Non-pigmented ciliary epithelial cell (primary cell): Measurements from ENCODE around the gene TMEM86B.

Source experiments
- DNase-seq: peaks from one replicate; pipeline ENCODE4 v3.0.0-alpha.2; 2010; ENCODE audit warnings: low read depth

TMEM86B gene

GRCh38 chr19:55257461-55258420 lies 29.2 kb upstream of the TMEM86B start:
- DNase-seq = no peak

DNA sequence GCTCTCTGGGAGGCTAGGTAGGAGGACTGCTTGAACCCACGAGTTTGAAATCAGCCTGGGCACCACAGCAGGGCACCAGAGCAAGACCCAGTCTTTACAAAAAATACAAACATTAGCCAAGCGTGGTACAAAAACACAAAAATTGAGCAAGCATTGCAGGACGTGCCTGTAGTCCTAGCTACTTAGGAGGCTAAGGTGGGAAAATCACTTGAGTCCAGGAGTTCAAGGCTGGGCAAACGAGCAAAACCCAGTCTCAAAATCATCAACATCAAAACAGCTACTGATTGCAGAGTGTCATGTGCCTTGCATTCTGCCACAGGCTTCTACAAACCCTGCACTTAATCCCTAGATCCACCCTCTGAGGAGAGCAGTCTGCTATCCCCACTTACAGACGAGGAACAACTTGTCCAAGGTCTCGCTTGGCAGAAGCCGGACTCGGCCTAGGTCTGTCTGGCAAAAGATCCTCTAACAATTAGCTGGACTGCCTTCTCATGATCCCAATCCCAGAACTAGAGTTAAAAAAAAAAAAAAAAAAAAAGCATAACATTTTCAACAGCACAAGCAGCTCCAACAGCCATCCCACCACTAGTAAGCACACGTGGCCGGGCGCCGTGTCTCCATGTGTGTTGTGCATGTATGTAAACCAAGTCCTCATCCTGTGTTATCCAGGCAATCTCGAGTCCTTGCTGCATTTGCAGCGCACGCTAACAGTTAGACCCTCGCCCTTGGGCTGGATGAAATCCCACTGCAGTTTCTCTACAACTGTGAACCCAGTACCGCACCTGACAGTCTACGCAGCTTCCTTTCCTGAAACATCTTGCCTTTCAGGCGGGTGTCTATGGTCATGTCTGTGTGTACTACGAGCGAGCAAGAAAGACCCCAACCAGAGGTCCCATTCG lies 28.2 kb upstream of the TMEM86B start:
- no peak for DNase-seq

DNA sequence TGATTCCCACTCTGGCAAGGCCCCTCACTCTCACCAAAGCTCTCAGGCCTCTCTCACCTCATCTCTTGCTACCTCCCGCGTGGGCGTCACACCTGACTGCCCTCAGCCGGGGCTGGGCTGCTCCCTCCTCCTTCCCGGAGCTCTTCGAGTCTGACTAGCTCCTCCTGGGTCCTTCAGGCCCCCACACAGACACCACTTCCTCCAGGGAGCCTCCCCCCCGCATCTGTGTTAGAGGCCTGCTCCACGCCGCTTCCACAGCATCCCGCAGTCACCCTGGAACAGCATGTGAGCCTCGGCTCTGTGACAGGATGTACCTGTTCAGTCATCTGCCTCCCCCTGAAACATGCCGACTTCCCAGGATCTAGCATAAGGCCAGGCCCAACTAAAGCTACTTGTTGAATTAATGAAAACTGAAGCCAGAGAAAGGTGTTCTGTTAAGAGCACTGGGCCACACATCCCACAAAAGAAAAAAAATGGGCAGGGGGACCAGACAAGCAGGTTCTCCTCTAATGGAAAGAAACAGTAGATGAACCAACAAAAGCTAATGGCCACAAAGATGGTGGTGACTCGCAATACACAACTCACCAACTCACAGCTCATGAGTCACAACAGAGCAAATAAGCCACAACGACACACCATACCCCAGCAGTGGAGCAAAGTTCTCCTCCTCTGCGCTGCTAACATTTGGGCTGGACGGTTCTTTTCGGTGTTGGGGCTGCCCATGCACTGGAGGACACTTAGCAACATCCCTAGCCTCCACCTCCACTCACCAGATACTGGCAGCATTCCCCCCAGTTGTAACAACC lies 27.3 kb upstream of the TMEM86B start:
- no peak for DNase-seq

DNA sequence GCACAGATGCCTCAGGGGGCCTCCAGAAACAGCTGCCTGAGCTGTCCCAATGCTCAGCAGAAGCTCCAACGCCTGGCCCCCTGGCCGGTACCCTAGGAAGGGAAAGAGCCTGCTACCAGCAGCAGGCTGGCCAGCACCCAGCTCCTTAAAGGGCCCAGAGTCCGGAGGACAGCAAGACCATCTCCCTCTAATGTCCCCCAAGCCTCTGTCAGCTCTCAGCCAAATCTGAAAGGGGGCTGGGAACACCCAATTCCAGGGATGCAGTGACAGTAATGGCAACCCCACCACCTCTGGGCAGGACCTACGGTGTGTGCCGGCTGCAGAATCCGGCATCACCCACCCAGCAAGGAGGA lies 26.0 kb upstream of the TMEM86B start:
- no peak for DNase-seq

- DNase-seq = no peak
Observed at GRCh38 chr19:55253842-55254624, 25.5 kb upstream of the TMEM86B start.

GRCh38 chr19:55252760-55253663 lies 24.4 kb upstream of the TMEM86B start:
- no peak for DNase-seq

DNA sequence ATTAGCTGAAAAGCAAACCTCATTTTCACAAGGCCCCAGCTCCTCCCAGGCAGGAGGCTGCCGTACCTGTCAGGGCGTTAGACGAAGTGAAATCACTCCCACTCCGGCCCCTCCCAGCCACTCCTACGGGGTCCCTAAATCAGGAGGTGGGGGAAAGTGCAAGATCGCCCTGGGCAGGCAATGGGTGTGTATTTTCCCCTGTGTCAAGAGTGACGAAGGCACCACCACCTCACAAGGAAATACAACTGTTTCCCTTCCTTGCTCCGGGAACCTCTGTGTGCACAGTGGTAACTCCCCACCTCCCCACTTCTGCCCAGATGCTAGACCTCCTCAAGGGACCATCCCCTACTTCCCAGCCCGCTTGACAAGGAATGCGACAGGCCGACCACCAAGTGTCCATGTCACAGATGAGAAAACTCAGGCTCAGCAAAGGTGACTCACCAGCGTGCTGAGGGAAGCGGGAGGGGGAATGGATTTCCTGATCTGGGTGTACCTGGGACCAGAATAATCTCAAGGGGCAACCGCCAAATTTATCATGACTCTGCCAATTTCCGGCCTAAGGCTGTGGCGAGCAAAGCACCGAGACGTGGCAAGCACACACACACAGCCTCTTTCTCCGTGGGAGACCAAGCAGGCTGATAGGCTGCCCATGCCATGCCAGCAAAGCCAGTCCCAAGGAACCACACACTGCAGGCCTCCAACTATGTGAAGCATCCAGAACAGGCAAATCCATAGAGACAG lies 22.9 kb upstream of the TMEM86B start:
- DNase-seq = no peak

DNA sequence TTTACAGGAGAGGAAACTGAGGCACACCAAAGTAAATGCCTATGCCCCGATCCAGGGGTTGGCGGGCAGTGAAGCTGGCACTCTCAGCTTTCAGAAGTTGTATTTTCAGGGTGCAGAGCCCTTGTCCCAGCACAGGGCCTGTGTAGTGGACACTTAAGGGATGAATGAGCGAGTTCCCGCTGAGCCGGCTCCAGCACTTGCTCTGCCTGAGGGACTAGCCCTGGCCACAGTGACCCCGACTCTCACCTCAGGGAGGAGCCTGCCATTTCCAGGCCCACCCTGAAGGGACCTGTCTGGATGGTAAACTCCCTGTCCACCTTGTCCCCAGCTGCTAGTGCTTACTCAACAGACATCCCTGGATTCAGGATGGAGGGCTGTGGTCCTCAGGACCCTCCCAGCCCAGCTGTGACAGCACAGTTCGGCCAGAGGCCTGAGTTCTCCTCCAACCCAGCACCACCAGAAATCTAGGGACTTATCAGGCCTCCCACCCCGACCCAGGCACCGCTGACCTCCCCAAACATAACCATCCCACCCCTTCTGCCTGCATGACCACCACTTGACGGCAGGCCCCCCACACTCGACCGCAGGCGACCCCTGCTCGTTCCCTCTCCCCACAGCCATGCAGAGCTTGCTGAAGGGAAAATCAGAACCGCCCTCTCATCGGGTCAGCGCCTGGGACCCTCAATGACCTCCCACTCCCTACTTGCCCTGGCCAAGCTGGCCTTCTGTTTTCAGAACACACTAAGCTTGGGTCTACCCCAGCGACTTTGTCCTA lies 21.9 kb upstream of the TMEM86B start:
- DNase-seq = no peak

DNA sequence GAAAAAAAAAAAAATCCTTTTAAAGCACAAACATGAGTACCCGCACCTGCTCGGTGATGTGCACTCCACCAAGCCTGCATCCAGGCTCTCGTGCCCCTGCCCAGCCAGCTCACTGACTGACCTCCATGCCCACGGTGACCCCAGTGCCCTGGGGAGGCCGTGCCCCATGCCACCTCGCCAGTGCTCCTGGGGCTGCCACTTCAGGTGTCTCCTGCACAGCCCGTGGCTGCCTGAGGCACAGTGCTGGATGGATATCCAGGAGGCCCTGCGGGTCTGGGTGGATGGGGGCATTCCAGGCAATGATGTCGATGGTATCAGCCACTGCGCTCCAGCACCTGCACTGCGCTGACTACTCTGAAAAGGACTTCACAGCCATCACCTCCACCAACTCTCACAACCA lies 21.3 kb upstream of the TMEM86B start:
- no peak for DNase-seq

- no peak for DNase-seq
Observed at GRCh38 chr19:55248704-55249103, 20.1 kb upstream of the TMEM86B start.

- no peak for DNase-seq
Observed at GRCh38 chr19:55248166-55248675, 19.7 kb upstream of the TMEM86B start.

GRCh38 chr19:55247621-55248099 lies 19.1 kb upstream of the TMEM86B start:
- no peak for DNase-seq

DNA sequence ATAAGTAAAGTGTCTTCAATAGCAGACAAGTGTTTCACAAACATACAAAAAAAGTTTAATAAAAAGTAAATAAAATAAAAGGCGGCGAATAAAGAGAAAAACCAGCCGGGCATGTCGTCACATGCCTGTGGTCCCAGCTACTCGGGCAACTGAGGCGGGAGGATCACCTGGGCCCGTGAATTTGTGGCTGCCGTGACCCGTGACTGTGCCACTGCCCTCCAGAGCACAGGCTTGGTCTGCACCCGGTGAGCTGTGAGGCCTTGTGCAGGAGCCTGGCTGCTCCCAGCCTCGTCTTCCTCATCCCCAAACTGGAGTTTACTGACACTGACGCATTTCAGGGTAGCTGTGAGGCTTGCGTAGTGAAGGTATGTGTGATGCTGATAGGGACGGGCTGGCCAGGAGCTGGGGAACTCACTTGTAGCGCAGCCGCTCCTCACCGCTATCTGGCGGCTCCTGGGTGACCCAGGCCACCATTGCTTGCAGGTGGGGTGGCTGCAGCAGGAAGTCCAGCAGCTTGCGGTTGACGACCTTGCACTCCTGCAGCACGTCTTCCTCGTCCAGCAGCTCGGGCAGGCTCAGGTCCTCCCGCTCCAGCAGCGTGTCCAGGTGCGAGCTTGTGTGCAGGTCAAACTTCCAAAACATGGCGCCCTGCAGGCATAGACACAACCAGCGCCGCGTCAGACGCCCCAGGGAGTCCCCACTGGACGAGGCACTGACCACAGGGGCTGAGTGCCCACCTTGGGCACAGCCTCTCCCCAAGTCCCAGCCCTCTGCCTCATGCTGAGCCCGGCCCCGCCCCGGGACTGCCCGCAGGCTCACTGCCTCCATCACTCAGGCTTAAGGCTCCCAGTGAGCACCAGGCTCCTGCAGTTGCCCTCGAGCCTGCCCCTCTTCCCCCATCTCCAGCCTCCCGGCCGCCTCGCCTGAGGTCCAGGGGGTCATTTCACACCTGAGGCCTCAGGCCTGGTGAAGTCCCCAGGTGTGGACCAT lies 18.2 kb upstream of the TMEM86B start:
- DNase-seq = no peak

- no peak for DNase-seq
Observed at GRCh38 chr19:55245236-55245904, 16.8 kb upstream of the TMEM86B start.

DNA sequence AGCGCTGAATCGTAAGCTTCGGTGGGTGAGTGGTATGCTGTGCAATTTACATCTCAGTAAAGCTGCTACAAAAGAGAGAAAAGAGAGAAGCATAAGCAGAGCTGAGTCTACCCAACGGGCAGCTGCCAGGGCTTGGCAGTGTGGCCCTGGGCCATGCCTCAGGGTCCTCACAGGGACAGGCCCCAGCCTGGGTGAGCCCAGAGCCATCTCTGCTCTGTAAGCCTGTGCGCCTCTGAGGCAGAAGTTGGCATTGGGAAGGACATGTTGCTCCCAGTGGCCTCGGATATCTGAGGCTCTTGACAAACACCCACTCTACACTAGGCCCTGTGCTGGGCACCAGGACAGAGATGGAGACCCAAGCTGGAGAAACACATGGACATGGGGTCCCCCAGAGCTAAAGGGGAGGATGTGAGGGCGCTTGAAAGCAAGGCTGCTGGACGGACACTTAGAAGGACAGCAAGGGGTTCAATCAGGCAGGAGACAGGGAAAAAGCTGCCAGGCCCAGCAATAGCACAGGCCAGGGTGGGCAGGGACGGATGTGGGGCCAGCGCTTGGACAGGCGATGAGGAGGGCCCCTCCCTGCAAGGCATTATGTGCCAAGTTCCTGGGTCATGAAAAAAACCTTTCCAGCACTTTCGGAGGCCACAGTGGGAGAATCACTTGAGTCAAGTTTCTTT lies 15.6 kb upstream of the TMEM86B start:
- DNase-seq = no peak

GRCh38 chr19:55242517-55242916 lies 14.0 kb upstream of the TMEM86B start:
- no peak for DNase-seq
